Left lung (tissue), 10 donors: ENCODE results near the gene EPB41L2. TPM values are rescaled to one million over a fixed set of nuclear protein-coding genes. Genes with fewer than 3 reads are reported as not detected.

Experiments
- ATAC-seq: fragments of 200-7000 bp; cut with Tn5 transposase; one replicate; pipeline ENCODE4 v1.9.1; 2020; ENCODE audit warnings: moderate library complexity
- DNase-seq, 4 donors: peaks; one replicate each; pipeline ENCODE4 v3.0.0-alpha.2; 2013 to 2020
- H3K27ac ChIP-seq, 2 donors: fragments of 200-600 bp; sonication (generic) in 1 of 2; one replicate each; pipeline versions ENCODE4 v1.5.0 to v1.8.0; 2020 to 2021
- H3K27me3 ChIP-seq, 2 donors: fragments of 200-600 bp; sonication (generic) in 1 of 2; one replicate each; pipeline versions ENCODE4 v1.5.0 to v1.8.0; 2020 to 2021
- H3K36me3 ChIP-seq, 2 donors: fragments of 200-600 bp; sonication (generic) in 1 of 2; one replicate each; pipeline versions ENCODE4 v1.5.0 to v1.8.0; 2020 to 2021
- H3K4me1 ChIP-seq, 2 donors: fragments of 200-600 bp; one replicate each; pipeline ENCODE4 v1.8.0; 2021
- H3K4me3 ChIP-seq, 2 donors: fragments of 200-600 bp; sonication (generic) in 1 of 2; one replicate each; pipeline versions ENCODE4 v1.5.0 to v1.8.0; 2020 to 2021; ENCODE audit warnings: mild to moderate bottlenecking in 1 of 2
- H3K9me3 ChIP-seq, 2 donors: fragments of 200-600 bp; sonication (generic) in 1 of 2; one replicate each; pipeline versions ENCODE4 v1.5.0 to v1.8.0; 2020 to 2021
- intact Hi-C, 2 donors: fragments of 100-400 bp; cut with DNase I; formaldehyde crosslinking; loops; one replicate each; pipeline versions ENCODE4 v1.11.2 to v1.14.2; 2022
- polyA plus RNA-seq, 6 donors: library from polyadenylated mRNA; unstranded; fragments of 120-200 nt; gene quantifications; one replicate each; pipeline ENCODE4 v1.2.1, GENCODE V29; 2013; ENCODE audit not compliant: insufficient read length in 6 of 6
- total RNA-seq, 2 donors: library from RNA; stranded (reverse); fragmentation: NEBNext Ultra II Directional; extraction: Animal tissue kit (Norgen Biotek cat#: 25700); gene quantifications; one replicate each; pipeline ENCODE4 v1.2.1, GENCODE V29; 2021
- TF ChIP-seq, protein P1 (sequence below), 2 donors: fragments of 200-600 bp; sonication (generic) in 1 of 2; IDR thresholded peaks; one replicate each; pipeline versions ENCODE4 v1.5.0 to v1.8.0; 2021; ENCODE audit warnings: antibody characterized with exemption in 2 of 2
- donor health status: DM: no; HTN: yes; CAD: no.
- donor health status: DM: no; HTN: no; CAD: no.

Gene EPB41L2
- total and polyA plus RNA-seq, 8 donors, result 91.3 to 277 (median 248) TPM

- ATAC-seq (no peak), DNase-seq (no peak)
- Histone ChIP-seq H3K27ac (no peak overlapping the region), H3K4me3 (no peak overlapping the region), H3K27me3 (no peaks in the 10 kb centered on the region), H3K36me3 (no peaks in the 10 kb centered on the region), H3K9me3 (peaks cover 0 to 8% of the 10 kb centered on the region in 2 donors), H3K4me1 (no peaks in the 10 kb centered on the region)
- TF ChIP-seq, protein P1, sequence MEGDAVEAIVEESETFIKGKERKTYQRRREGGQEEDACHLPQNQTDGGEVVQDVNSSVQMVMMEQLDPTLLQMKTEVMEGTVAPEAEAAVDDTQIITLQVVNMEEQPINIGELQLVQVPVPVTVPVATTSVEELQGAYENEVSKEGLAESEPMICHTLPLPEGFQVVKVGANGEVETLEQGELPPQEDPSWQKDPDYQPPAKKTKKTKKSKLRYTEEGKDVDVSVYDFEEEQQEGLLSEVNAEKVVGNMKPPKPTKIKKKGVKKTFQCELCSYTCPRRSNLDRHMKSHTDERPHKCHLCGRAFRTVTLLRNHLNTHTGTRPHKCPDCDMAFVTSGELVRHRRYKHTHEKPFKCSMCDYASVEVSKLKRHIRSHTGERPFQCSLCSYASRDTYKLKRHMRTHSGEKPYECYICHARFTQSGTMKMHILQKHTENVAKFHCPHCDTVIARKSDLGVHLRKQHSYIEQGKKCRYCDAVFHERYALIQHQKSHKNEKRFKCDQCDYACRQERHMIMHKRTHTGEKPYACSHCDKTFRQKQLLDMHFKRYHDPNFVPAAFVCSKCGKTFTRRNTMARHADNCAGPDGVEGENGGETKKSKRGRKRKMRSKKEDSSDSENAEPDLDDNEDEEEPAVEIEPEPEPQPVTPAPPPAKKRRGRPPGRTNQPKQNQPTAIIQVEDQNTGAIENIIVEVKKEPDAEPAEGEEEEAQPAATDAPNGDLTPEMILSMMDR (IDR thresholded peaks at IDR 0.05), result no peak
- intact Hi-C loops, result no loop called here
Measured at GRCh38 chr6:131084982-131085381, 21.9 kb upstream of the EPB41L2 start.

- intact Hi-C loops, result no loop called here
- H3K9me3 ChIP-seq, result peaks cover 0 to 8% of the 10 kb centered on the region in 2 donors
- no peak for DNase-seq
- no peak overlapping the region for H3K27ac ChIP-seq
- H3K4me1 ChIP-seq, result no peaks in the 10 kb centered on the region
- TF ChIP-seq, protein P1 (IDR thresholded peaks at IDR 0.05), result no peak
- H3K27me3 ChIP-seq, result no peaks in the 10 kb centered on the region
- no peaks in the 10 kb centered on the region for H3K36me3 ChIP-seq
- no peak for ATAC-seq
- H3K4me3 ChIP-seq, result no peak overlapping the region
Measured at GRCh38 chr6:131083687-131084086, 20.6 kb upstream of the EPB41L2 start.

DNA sequence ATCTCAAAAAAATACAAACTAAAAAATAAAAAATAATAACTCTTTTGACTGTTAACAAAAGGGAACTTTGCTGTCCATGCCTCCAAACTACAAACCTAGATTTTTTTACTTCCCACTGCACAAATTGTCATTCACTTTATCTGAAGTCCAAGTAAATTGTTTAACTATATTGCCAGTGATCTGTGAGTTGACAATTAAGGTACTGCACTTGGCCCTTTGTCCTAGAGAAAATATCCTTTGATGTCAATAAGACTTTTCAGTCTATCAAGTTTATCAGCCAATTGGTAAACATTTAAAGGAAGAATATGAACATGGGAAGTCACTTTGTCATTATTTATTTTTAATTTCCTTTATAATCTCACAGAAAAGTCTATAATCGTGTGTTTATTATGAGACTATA is 19.3 kb upstream of the EPB41L2 start:
- intact Hi-C loops, result no loop called here
- Histone ChIP-seq H3K36me3 (no peaks in the 10 kb centered on the region), H3K9me3 (peaks cover 0 to 6% of the 10 kb centered on the region in 2 donors), H3K4me3 (no peak overlapping the region), H3K27ac (no peak overlapping the region), H3K4me1 (no peaks in the 10 kb centered on the region), H3K27me3 (no peaks in the 10 kb centered on the region)
- ATAC-seq, result no peak
- DNase-seq, result no peak
- TF ChIP-seq, protein P1 (IDR thresholded peaks at IDR 0.05), result no peak

GRCh38 chr6:131080084-131080483 is 17.0 kb upstream of the EPB41L2 start:
- no peaks in the 10 kb centered on the region for H3K4me1 ChIP-seq
- no peak overlapping the region for H3K27ac ChIP-seq
- H3K4me3 ChIP-seq, result no peak overlapping the region
- intact Hi-C loops, result no loop called here
- DNase-seq (no peak), ATAC-seq (no peak)
- H3K27me3 ChIP-seq, result no peaks in the 10 kb centered on the region
- no peaks in the 10 kb centered on the region for H3K9me3 ChIP-seq
- no peaks in the 10 kb centered on the region for H3K36me3 ChIP-seq
- TF ChIP-seq, protein P1 (IDR thresholded peaks at IDR 0.05), result no peak

DNA sequence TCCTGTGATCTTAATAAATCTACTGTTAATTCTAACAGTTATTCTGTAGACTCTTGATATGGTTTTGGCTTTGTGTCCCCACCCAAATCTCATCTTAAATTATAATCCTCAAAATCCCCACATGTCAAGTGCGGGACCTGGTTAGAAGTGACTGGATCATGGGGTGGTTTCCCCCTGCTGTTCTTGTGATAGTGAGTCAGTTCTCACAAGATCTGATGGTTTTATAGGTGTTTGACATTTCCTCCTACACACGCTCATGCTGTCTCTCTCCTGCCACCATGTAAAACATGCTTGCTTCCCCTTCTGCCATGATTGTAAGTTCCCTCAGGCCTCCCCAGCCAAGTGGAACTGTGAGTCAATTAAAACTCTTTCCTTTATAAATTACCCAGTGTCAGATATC is 10.5 kb upstream of the EPB41L2 start:
- intact Hi-C loops, result no loop called here
- no peaks in the 10 kb centered on the region for H3K27me3 ChIP-seq
- DNase-seq (no peak), ATAC-seq (no peak)
- H3K4me3 ChIP-seq, result no peak overlapping the region
- no peaks in the 10 kb centered on the region for H3K36me3 ChIP-seq
- peaks cover 0 to 2% of the 10 kb centered on the region in 2 donors for H3K9me3 ChIP-seq
- no peaks in the 10 kb centered on the region for H3K4me1 ChIP-seq
- TF ChIP-seq, protein P1 (IDR thresholded peaks at IDR 0.05), result no peak
- H3K27ac ChIP-seq, result no peak overlapping the region
